CMK (cell line): ENCODE data around the gene TKTL2.

ENCODE experiments used
- DNase-seq: peaks from one replicate; pipeline ENCODE4 v3.0.0-alpha.2; 2010; ENCODE audit warnings: low read depth

Gene TKTL2

GRCh38 chr4:163473576-163473975 lies at the start of gene TKTL2:
Gene TKTL2, minus strand, starts transcription at chr4:163473754. Its CDS starts 20 bp downstream, at chr4:163473734.
- no peak for DNase-seq

DNA sequence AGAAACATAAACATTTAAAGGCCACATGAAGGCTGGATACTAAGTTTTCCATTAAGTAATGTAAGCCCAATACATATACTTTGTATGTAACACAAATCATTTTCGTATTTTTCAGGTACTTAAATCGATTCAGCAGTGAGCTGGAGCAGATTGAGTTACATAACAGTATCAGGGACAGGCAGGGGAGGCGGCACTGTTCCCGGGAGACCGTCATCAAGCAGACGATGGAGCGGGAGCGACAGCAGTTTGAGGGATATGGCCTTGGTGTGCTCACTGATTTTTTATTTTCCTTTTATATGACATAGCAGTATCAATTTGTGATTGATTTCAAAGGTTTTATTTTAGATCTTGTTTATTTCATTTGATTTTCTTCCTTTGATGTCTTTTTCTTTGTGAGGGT lies 41.6 kb upstream of the TKTL2 start:
- DNase-seq = no peak

GRCh38 chr4:163505374-163505773 lies 31.8 kb upstream of the TKTL2 start:
- no peak for DNase-seq

- no peak for DNase-seq
Measured at GRCh38 chr4:163500586-163500985, 27.0 kb upstream of the TKTL2 start.

DNA sequence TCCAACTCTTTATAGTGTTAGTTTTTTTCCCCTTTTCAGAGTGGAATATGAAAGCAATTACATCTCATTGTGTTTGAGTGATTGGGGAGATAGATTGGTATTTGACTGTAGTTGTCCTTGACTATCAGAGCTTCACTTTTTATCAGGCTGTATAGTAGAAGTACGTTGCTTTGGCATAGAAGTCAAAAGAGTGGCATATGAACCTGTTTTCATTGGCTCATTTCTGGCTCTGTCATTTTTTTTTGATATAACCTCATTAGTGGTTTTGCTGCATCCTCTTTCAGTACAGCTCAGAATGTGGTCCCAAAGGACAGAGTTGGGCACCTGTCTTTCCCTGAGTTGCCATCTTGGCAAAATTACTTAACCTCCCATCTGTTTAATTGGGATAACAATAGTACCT lies 22.3 kb upstream of the TKTL2 start:
- DNase-seq = no peak

DNA sequence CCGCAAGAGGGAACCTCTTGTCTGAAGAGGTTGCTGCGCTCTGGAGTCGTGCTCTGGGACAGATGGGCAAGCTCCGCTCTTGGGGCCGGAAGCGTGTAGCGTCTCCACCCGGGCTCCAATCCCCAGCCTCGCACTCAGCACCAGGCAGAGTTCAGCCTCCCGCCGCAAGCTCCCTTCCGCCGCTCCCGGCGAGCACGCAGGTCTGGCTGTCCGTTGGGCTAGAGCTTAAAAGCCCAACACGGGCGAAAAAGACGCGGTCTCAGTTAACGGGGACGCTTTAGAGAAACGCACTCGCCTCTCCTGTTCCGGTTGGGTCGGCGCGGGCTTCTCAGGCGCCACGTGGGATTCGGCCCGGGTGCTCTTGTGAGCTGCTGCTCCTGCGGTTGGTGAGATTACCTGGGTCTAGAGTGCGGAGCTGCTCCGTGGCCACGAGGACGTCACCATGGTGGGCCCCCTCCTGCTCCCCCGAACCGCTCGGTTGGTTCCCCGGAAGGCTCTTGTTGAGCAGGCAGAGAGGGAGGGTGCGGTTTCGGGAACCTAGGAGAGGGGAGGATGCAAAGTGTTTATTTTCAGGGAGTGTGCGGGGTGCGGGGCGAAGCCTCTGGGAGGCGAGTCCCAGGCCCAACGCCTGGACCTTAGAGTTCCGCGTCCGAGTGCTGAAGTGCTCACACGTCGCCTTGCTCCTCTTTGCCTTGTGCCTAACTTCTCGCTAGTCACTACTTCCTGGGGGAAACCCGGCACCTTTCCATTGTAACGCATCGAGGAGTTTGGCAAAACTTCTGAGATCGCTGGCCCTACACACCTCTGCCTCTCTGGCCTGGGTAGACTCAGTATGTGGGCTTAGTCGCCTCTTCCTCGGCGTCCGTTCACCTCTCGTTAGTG lies 21.0 kb upstream of the TKTL2 start, which contains the start of gene TMA16:
Gene TMA16, plus strand, starts transcription at position 331 of the 882 bp plus-strand sequence. Its CDS starts 112 bp downstream, at position 443.
- DNase-seq = peak; percentile 63

DNA sequence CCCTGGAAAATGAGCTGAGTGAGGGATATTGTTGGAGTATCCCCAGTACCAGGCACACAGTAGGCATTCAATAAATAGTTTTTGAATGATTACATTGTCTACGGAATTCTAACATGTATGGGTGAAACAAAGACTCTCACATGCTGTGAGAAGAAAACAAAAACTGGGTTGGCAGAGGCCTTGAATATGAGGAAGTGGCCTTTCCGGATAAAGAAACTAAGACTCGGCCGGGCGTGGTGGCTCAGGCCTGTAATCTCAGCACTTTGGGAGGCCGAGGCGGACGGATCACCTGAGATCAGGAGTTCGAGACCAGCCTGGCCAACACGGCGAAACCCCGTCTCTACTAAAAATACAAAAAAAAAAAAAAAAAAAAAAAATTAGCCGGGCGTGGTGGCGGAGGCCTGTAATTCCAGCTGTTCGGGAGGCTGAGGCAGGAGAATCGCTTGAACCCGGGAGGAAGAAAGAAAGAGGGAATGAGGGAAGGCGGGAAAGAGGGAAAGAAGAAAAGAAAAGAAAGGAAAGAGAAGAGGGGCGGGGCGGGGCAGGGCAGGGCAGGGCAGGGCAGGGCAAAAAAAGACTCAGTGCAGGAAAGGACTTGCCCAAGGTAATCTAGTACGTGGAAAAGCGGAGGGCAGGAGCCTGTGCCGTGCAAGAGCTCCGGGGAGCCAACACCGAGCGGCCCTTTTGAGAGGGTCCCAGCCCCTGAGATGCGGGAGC lies 20.2 kb upstream of the TKTL2 start:
- DNase-seq = no peak

DNA sequence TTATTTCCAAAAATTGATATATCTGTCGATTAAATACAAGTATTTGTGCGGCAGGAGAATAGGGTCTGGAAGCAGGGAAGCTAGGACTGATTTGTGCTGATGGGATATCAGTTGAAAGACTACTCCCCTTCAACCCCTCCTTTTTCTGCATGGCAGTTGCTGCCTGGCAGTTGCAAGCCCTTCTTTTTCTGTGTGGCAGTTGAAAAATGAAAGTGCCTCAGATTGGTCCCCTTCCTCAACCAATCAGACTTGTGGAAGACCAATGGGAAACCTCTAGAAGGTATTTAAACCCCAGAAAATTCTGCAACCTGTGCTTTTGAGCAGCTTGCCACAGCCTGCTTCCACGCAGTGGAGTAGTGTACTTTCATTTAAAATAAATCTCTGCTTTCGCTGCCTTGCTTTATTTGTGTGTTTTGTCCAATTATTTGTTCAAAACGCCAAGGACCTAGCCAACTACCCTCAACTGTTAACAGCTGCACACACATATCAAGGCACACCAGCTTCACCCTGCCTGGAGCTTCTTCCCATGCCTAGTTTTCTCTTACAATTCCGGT lies 19.5 kb upstream of the TKTL2 start:
- DNase-seq = no peak

DNA sequence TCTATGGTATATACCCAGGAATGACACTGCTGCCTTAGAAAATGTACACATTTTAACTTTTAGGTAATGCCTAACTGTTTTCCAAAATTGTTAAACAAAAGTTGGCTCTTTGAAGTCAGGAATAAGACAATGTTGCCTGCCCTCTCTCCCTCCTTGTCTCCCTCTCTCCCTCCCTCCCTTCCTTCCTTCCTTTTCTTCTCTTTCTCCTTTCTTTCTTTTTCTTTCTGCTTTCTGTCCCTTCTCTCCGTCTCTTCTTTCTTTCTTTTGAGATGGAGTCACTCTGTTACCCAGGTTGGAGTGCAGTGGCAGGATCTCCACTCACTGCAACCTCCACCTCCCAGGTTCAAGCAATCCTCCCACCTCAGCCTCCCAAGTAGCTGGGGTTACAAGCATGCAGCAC lies 16.4 kb upstream of the TKTL2 start:
- no peak for DNase-seq

DNA sequence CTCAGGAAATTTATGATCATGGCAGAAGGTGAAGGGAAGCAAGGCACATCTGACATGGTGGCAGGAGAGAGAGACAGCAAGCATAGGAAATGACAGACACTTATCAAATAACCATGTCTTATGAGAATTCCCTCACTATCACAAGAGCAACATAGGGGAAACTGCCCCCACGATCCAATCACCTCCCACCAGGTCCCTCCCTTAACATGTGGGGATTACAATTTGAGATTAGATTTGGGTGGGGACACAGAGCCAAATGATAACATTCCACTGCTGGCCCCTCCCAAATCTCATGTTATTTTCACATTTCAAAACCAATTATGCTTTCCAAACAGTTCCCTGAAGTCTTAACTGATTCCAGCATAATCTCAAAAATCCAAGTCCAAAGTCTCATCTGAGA lies 12.8 kb upstream of the TKTL2 start:
- DNase-seq = no peak

DNA sequence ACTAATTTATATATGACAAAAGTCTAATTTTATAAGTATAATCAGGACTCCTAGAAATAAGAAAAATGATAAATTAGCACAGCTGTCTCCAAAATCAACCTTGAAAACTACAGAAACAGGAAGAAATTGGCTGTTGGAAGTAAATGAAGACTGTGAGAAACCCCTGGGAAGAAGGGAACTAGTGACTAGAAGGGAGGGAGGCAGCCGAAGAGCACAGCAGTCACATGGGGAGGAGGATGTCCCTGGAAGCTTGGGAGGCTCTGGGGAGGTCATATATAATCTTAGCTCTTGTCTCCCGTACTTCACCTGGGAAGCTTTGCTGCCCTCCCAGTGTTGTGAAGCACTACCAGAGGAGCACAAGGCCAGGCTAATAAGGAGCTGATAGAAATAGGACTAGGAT lies 12.0 kb upstream of the TKTL2 start:
- DNase-seq = no peak

- no peak for DNase-seq
Measured at GRCh38 chr4:163484906-163485305, 11.4 kb upstream of the TKTL2 start.

GRCh38 chr4:163482190-163482589 lies 8.6 kb upstream of the TKTL2 start:
- DNase-seq = no peak

DNA sequence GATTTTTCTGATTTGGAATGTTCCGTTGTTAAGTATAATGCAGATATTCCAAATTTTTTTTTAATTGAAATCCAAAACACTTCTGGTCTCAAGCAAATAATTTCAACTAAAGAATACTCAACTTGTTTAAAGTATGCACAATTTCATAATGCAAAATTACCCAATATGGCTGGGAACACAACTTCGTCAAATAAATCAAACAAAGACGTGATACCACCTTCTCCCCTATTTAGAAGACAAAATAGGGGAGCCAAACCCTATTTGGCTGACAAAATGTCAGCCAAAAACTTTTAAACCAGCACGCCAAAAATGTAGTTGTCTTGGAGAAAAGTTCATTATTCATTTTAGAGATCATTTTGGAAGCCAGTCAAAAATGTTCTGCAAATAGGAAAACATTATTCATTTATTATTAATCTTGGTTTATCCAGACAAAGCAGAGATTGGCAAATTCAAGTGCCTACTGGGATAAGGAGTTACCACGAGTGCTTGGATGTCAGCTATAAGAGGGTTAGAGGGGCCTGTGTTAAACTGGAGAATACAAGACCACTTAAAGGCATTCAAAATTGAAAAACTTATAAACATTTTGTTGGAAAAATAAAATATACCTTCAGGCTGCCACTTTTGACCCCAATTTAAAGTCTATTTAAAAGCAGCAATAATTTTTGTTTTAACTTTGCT lies 3.3 kb upstream of the TKTL2 start:
- DNase-seq = no peak

DNA sequence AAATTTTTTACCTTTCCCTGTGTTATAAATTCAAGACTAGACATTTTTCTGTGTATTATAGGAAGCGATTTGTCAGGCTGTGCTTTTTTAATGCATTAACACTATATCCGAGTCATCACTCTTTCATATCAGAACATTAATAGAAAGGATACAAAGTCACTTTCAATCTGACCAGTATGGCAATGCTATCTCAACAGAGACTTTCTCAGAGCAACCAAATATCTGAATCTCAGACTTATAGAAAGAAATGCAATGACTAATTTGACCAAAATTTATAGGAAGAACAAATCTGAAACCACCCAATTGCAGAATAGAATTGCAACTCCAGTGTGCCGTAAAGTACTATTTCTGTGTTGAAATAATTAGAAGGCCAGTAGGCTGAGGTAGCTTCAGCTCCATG lies 473 bp upstream of the TKTL2 start:
- no peak for DNase-seq

GRCh38 chr4:163473130-163473529 lies 424 bp downstream of the TKTL2 start:
- DNase-seq = no peak

DNA sequence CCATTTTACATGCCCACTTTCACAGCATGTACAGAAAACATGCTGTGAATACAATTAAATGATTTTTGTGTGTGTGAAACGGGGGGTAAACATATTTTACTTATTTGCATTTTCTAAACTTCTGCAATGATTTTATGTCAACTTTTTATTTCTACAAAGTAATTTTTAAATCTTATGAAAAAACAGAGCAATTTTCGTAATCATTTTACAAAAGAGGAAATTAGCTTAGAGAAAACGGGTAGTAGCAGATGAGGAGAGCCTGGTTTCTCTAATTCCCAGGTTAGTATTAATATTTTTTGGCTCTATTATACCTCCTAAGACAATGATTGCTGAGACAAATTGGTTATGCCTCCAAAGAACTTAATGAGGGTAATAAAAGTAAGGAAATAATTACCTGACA lies 3.2 kb downstream of the TKTL2 start:
- DNase-seq = no peak

DNA sequence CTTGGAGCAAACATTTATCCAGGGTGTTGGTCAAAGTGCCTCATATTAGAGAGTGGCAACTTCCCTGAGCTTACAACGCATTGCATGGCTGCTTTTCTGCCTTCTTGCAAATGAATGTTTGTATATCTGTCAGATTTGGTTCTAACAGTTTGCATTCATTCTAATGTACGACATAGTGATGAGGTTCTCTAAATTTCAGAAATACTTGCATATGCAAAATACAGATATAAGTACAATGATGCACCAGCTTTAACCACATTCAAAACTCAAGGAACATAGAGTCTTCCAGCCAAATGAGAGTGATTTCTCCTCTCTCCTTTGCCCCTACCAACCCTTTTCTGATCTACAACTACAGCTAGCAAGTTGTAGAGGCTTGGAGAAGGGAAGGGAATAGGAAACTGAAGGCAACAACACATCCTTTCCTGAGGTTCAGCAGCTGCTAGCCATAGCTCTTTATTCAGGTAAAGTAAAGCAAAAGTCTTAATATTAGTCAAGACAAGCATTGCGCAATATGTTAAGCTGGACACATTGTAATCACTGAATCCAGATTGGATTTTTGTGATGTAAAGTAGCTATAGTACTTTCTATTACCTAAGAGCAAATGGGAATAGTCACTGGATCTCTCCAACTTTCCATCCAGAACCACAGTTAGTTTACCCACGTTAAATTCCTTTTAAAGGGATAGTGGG lies 6.3 kb downstream of the TKTL2 start:
- no peak for DNase-seq

DNA sequence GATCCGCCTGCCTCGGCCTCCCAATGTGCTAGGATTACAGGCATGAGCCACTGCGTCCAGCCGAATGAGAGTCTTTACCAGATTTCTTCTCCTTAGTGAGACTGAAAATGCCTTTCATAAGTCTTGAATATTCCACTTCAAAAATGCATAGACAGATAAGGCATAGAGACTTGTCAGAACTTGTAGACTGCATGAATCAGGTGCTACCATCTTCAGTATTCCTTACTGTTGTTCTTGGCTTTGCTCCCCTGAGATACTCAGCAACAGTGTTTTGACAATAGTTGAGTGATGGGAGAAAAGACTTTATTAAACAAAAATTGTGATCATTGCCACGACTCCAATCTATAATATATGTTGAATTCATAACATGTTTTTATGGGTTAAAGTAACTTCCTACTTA lies 11.0 kb downstream of the TKTL2 start:
- DNase-seq = no peak

GRCh38 chr4:163448540-163449203 lies 24.9 kb downstream of the TKTL2 start:
- no peak for DNase-seq

GRCh38 chr4:163447481-163447880 lies 26.1 kb downstream of the TKTL2 start:
- no peak for DNase-seq
